SK-N-MC (cell line): Measurements from ENCODE around the gene CACNB2.

Source experiments
- EZH2 ChIP-seq: fragments of 200-600 bp; sonication (generic); IDR thresholded peaks from one replicate; pipeline ENCODE4 v1.6.1; 2017; ENCODE audit warnings: antibody characterized with exemption
- FOXP2 ChIP-seq: optimal IDR thresholded peaks from 2 replicates; pipeline ENCODE3; 2011; ENCODE audit warnings: mild to moderate bottlenecking, moderate library complexity; ENCODE audit not compliant: insufficient read depth; ENCODE audit errors: extremely low read length, control extremely low read depth

- TF ChIP-seq EZH2, result no peak
- no peak for TF ChIP-seq FOXP2
Observed at GRCh38 chr10:18359812-18360211, 219.6 kb downstream of the CACNB2 start.
